ENCODE data around the gene SLC35G3. TPM values are rescaled to one million over a fixed set of nuclear protein-coding genes. Genes with fewer than 3 reads are reported as not detected.

SLC35G3 gene
- total and polyA plus RNA-seq, 2 of the 8 experiments (the other 6 are each of a cell fraction or from before 2014, with no cell fraction given): not detected

- no peak for TF ChIP-seq CHD7 (IDR thresholded peaks at IDR 0.05; ENCODE audit: insufficient replicate concordance, low read length)
- no peak for TF ChIP-seq BCL11A (IDR thresholded peaks at IDR 0.05; ENCODE audit: low read depth in 2 of 2, low read length in 2 of 2)
- no peak for TF ChIP-seq TAF7 (optimal IDR thresholded peaks at IDR 0.05; ENCODE audit: borderline replicate concordance, low read depth, low read length)
- TF ChIP-seq CBX8 (IDR thresholded peaks at IDR 0.05; ENCODE audit: borderline replicate concordance, low read depth, low read length): no peak
- no peak for TF ChIP-seq BRCA1 (IDR thresholded peaks at IDR 0.05; ENCODE audit: low read depth, low read length)
- no peak for TF ChIP-seq SIN3A (conservative IDR thresholded peaks at IDR 0.05 in 1 of 2, IDR thresholded peaks at IDR 0.05 in 1 of 2; ENCODE audit: low read depth in 1 of 2, low read length in 2 of 2)
- TF ChIP-seq CREB1 (IDR thresholded peaks at IDR 0.05): no peak
- TF ChIP-seq YY1 (IDR thresholded peaks at IDR 0.05; ENCODE audit: low read depth, low read length): no peak
These were observed 44.6 kb upstream of the SLC35G3 start (continued) for GRCh38 chr17:35238821-35239220.
